M059J (cell line): Measurements from ENCODE around the gene TSSK6. TPM values are rescaled to one million over a fixed set of nuclear protein-coding genes. Genes with fewer than 3 reads are reported as not detected.

Experiments
- DNase-seq: peaks from one replicate; pipeline ENCODE4 v3.0.0-alpha.2; 2012; ENCODE audit warnings: low read depth
- total RNA-seq: library from RNA; depleted of rRNA; stranded (reverse); fragments of >200 nt; shearing (Covaris generic); gene quantifications from 2 replicates; pipeline ENCODE4 v1.2.3, GENCODE V29; 2014; rRNA removed

TSSK6 gene
- total RNA-seq, 1 experiment from 2014 or later: 2.1 TPM

DNA sequence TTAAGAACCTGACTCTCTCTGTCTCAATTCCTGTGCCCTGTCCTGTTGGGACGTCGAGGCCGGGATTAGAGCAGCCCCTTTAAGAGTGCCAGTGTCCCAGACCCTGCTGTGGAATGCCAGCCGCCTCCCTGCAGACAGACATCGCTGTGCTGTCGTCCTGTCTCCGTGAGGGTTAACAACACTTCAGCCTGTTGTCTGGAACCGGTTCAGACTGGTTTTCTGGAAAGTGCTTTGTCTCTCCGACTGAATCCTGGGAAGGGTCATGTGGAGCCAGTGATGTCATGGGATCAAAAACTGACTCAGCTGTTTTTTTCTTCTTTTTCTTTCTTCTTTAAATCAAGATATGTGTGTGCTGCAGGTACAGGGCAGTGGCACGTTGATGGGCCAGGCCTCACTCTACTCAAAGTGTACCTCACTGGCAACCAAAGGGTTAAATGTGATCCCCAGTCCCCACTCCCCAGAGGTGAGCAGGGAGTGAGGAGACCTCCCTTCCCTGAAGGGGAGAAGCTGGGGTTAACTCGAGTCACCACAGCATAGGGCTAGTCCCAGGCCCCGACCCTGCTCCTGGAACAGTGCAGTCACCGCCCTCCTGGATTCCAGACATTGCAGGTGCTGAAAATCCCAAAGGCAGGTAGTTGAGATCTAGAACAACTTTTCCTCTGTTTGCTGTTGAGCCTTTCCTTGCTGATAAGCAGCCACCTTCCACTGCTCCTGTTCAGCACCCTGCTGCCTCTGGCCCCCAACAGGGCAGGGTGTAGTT lies 50.8 kb downstream of the TSSK6 start:
- DNase-seq: no peak

Other genes starting within 250 kb of the TSSK6 start
- gene TM6SF2, start 242.2 kb downstream of the TSSK6 start, total RNA-seq: not detected in 2 replicates
- gene SUGP1, start 195.0 kb downstream of the TSSK6 start, total RNA-seq: 22.3 and 23.4 TPM in 2 replicates
- 30.2 and 31.1 TPM in 2 replicates for gene MAU2, start 194.7 kb downstream of the TSSK6 start, total RNA-seq
- gene GATAD2A, start 109.9 kb downstream of the TSSK6 start, total RNA-seq: 18.3 and 48.7 TPM in 2 replicates
- gene NDUFA13, start 677 bp upstream of the TSSK6 start, total RNA-seq: 84.9 and 205 TPM in 2 replicates
- gene YJEFN3, start 13.4 kb upstream of the TSSK6 start, total RNA-seq: 0.12 TPM in 1 of 2 replicates, not detected in the other
- gene CILP2, start 22.7 kb upstream of the TSSK6 start, total RNA-seq: 0.22 and 0.99 TPM in 2 replicates
- 0.54 and 0.94 TPM in 2 replicates for gene PBX4, start 103.1 kb upstream of the TSSK6 start, total RNA-seq
- 5.0 and 7.7 TPM in 2 replicates for gene LPAR2, start 112.7 kb upstream of the TSSK6 start, total RNA-seq
- gene GMIP, start 128.1 kb upstream of the TSSK6 start, total RNA-seq: 9.5 and 12.4 TPM in 2 replicates
- 78.0 and 95.4 TPM in 2 replicates for gene ATP13A1, start 148.1 kb upstream of the TSSK6 start, total RNA-seq
- gene ZNF101, start 153.3 kb upstream of the TSSK6 start, total RNA-seq: 9.0 and 10.9 TPM in 2 replicates
- 2.1 and 4.5 TPM in 2 replicates for gene ZNF14, start 217.6 kb upstream of the TSSK6 start, total RNA-seq